CD4-positive, alpha-beta T cell treated with Interleukin-1 beta for 1 hour (primary cell): ENCODE measurements around the gene MEGF6.
"Not testable (repeated sequence)": the region's sequence is repeated elsewhere in the genome, so short reads cannot be mapped to it uniquely, and the experiment has no call there.

Experiments
- DNase-seq, 2 donors: peaks; one replicate each; pipeline ENCODE4 v3.0.0-alpha.2; 2020 to 2022

MEGF6 gene

GRCh38 chr1:3626025-3626424 lies 14.7 kb upstream of the MEGF6 start:
- DNase-seq: no peak

DNA sequence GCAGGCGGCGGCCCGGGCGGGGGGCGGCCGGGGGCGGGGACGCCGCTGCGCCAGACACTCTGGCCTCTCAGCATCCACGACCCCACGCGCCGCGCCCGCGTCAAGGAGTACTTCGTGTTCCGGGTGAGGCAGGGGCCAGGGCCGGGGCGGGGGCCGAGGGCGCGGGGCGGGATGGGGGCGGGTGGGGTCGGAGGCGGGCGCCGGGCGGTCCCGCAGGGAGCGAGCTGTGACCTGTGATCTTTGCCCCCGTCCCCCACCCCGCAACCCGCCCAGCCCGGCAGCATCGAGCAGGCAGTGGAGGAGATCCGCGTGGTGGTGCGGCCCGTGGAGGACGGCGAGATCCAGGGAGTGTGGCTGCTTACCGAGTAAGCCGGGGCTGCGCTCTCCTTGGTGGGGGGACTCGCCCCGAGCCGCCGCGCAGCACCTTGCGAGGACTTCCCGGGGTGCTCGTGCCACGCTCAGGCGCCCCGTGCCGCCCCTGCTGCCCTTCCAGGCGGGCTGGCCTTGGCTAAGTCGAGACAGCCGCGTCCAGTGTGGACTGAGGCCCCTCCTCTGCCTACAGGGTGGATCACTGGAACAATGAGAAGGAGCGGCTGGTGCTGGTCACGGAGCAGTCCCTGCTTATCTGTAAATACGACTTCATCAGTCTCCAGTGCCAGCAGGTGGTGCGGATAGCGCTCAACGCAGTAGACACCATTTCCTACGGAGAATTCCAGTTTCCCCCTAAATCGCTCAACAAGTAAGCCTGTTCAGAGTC lies 14.0 kb upstream of the MEGF6 start:
- DNase-seq: no peak

GRCh38 chr1:3624200-3625136 lies 13.2 kb upstream of the MEGF6 start, which contains the start of gene TPRG1L:
Gene TPRG1L (plus strand): TSS chr1:3625015. CDS start chr1:3625073, 58 bp downstream.
- peak; percentile 98 for DNase-seq

DNA sequence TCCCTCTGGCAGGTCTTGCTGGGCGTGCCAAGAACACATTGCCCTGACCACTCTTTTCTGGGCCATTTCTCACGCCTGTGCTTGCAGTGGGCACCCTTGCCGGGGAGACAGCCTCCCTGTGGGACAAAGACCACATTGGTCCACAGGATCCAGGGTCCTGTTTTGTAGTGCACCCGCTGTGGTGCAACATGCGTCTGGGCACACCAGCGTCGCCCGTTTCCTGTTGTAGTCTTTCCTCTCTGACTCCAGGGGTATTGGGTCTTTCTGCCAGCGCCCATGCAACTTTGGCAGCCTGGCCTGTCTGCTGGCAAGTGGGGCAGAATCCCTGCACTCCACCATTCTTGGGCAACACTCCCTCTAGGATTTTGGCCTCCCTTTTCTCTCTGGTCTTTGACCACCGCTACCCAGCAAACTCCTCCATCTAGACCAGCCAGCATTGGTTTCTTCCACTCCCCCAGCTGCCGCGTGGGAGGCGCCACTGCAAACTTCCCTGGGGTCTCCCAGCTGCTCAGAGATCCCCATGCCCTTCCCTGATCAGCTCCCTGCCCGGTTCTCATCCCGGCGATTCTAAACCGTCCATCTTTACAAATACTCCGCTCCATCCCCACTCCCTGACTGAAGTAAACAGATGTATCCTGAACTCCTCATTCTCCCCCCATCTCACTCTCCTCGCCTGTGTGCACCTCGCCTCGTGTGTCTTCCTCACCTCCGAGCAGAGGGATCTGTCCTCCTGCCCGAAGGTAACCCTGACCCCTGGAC lies 12.3 kb upstream of the MEGF6 start:
- no peak for DNase-seq

DNA sequence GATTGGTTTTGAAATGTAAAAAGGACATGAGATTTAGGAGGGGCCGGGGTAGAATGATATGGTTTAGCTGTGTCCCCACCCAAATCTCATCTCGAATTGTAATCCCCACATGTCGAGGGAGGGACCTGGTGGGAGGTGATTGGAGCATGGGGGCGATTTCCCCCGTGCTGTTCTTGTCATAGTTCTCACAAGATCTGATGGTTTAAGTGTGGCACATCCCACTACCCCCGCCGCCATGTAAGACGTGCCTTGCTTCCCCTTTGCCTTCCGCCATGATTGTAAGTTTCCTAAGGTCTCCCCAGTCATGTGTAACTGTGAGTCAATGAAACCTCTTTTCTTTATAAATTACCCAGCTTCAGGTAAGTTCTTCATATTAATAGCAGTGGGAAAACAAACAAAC lies 10.8 kb upstream of the MEGF6 start:
- DNase-seq: not testable (repeated sequence)

DNA sequence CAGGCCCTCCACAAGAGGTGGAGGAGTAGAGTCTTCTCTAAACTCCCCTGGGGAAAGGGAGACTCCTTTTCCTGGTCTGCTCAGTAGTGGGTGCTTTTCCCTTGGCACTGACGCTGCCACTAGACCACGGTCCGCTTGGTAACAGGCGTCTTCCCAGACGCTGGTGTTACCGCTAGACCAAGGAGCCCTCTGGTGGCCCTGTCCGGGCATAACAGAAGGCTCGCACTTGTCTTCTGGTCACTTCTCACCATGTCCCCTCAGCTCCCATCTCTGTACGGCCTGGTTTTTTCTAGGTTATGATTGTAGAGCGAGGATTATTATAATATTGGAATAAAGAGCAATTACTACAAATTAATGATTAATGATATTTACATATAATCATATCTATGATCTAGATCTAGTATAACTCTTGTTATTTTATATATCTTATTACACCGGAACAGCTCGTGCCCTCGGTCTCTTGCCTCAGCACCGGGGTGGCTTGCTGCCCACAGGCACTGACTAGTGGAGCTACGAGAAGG lies 9.9 kb upstream of the MEGF6 start:
- DNase-seq: peak; percentile 15 to 31

DNA sequence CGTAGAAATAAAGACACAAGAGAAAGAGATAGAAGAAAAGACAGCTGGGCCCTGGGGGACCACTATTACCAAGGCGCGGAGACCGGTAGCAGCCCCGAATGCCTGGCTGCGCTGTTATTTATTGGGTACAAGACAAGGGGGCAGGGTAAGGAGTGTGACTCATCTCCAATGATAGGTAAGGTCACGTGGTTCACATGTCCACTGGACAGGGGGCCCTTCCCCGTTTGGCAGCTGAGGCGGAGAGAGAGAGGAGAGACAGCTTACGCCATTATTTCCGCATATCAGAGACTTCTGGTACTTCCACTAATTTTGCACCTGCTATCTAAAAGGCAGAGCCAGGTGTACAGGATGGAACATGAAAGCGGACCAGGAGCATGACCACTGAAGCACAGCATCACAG lies 9.4 kb upstream of the MEGF6 start:
- DNase-seq: no peak

GRCh38 chr1:3618881-3619671 lies 7.8 kb upstream of the MEGF6 start:
- peak; percentile 76 to 83 for DNase-seq

GRCh38 chr1:3618531-3618880 lies 7.2 kb upstream of the MEGF6 start:
- no peak for DNase-seq

- no peak for DNase-seq
Observed at GRCh38 chr1:3617806-3618345, 6.6 kb upstream of the MEGF6 start.

- DNase-seq: no peak
Observed at GRCh38 chr1:3616861-3617260, 5.6 kb upstream of the MEGF6 start.

DNA sequence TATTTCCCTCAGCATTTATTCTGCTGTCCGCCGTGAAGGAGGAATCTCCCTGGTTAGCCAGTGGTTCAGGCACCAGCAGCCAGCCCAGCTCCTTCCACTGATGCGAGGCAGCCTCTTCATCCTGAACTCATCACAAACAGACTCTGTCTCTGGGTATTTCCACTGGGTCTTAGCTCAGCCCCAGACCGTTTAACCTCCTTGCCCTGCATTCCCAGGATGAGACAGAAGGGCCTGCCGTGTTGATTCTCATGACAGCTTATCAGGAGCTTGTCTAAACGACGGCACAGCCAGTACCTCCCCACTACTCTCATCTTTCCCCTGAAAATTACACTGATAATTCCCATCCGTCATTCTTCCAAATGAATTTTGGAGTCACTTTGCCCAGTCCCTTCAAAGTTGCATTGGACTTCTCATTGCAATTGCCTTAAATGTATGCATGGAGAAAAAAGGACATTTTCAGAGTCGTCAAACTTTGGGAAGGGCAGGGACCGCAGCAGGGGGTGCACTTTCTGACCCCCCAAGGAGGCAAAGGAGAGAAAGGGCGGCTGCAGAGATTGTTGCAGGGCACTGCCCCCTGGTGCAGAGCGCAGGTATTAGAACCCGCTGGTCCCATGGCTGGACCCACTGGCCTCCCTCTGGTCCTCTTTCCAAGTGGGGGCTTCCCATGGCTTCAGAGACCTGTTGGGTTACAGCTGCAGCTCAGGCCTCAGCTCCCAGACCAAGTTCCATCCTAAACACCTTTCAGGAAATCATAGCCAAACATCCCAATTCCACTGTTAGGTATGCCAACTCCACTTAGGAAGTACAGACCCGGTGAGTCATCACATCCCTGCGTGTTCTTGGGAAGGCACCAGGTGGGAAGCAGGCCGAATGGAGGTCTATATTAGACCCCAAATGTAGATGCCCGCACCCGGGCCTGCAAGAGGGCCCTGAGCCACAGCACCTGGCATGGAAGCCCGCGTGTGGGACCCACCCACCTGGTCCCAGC lies 3.7 kb upstream of the MEGF6 start:
- no peak for DNase-seq

GRCh38 chr1:3612123-3612522 lies 815 bp upstream of the MEGF6 start:
- DNase-seq: no peak

GRCh38 chr1:3610527-3611169 lies 660 bp downstream of the MEGF6 start:
- no peak for DNase-seq

- DNase-seq: no peak
Observed at GRCh38 chr1:3609769-3610526, 1.4 kb downstream of the MEGF6 start.

DNA sequence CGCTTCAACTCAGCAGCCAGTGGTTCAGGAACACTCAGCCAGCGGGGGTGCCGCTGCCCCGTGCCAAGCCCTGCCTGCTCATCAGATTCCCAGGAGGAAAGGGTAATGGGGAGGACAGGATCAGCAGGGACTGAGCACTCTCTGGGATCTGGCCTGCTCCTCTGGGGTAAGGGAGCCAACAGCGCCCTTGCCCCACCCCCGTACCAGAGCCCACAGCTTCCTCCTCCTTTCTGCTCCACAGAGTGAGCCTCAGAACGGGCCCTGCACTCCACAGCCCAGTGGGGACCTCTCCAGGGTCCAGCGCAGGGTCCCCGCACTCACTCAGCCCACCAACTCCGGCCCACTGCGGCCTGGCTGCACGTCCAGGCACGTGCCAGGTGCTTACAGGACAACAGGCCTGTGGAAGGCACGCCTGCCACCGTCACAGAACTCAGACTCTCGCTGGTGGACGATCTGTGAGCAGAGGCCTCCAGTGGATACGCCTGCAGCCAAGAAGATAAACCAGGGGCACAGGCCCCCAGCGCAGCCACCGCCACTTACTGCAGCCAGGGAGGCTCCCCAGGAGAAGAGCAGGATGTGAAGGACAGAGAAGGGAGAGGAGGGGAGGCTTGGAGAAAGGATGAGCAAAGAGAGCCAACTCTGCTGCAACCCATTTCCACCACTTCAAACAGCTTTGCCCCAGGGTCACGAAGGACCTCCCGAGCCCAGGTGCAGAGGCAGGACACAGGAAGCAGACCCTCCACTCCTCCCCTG lies 2.1 kb downstream of the MEGF6 start:
- DNase-seq: no peak

GRCh38 chr1:3608154-3608553 lies 3.2 kb downstream of the MEGF6 start:
- DNase-seq: no peak

DNA sequence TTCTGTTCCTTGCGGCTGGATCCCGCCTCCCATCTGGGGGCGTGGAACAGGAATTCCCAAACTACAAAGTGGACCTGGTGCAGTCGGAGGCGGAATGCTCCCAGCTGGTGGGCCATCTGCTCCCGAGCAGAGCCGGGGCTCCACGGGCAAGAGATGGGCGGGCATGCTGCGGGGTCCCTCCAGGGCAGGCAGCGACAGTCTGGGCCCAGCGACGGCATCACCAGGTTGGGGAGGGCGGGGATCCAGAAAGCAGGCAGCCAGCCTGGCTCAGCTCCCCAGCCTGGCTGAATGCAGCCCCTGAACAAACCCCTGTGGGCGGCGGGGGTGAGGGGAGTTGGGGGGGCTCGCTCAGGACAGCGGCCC lies 3.6 kb downstream of the MEGF6 start:
- DNase-seq: no peak
